ENCODE measurements around the gene SEPTIN10. TPM values are rescaled to one million over a fixed set of nuclear protein-coding genes. Genes with fewer than 3 reads are reported as not detected.

Gene SEPTIN10
- total and polyA plus RNA-seq, 2 of the 8 experiments (the other 6 are each of a cell fraction or from before 2014, with no cell fraction given) = 23.7 to 101 TPM

DNA sequence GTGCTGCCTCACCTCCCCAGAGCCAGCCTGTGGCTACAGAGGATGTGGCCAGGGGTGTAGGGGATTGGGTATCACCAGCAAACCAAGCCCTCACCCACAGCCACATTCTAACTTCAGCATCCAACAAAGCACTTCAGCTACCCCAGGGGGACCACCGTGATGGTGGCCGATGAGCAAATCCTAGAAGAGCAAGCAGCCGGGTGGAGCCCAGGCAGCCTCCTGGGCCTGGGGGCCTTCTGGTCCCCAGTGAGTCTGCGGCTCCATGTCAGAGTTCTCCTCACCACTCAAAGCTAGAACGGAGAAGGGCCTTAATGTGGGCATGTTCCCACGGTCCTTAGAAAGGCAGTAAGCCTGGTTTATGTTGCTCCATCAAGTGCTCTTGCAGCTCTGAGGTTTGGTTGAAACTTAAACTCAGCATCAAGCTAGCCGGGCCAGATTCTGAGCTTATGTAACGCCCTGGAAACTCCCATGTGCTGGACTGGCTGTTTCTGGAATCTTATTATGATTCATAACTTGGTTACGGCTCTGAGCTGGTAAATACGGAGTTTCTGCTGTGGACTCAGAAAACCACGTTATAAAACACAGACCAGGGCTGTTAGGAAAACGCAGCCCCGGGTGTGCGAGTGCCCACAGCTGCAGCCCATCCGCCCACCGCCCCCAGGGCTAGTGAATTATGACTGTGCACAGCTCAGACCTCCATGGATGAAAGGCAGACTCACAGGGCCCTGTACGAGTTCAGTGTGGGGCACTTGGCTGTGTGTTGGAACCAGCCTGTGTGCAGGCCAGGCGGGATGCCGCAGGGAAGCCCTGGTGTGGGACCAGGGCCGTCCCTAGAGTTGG is 99.8 kb downstream of the SEPTIN10 start:
- no peak overlapping the region for H3K23ac ChIP-seq (ENCODE audit: insufficient read length)
- CTCF ChIA-PET (ENCODE audit: partially characterized antibody) = interaction anchor here (1.3 kb wide), 2 partner anchors 383 to 386 kb away, joined by 3 read pairs; no protein-coding TSS in a partner anchor
- DNase-seq (ENCODE audit: low read depth in 1 of 2, low spot score in 2 of 2) (no peak), FAIRE-seq (no peak)
- no peak overlapping the region for H3K56ac ChIP-seq (replicated peaks; ENCODE audit: insufficient read length, low read depth, low read length)
- H3K9me3 ChIP-seq (ENCODE audit: insufficient read depth in 2 of 2, low read depth in 1 of 2, low read length in 1 of 2) = no peaks in the 10 kb centered on the region
- H3K79me2 ChIP-seq (ENCODE audit: control insufficient read depth in 1 of 2, insufficient read depth in 2 of 2, low read length in 2 of 2) = no peaks in the 10 kb centered on the region
- WGBS, 2 experiments (ENCODE audit: extremely low coverage in 1 of 2, insufficient coverage in 1 of 2, insufficient read length in 1 of 2, insufficient replicate concordance in 2 of 2, low coverage in 1 of 2, low lambda C conversion rate in 2 of 2, missing lambda C conversion rate in 1 of 2) = 91% methylated on average over 20 of the region's 20 CpGs; no CpG with 5 or more reads in 1 of the 2 experiments
- H3K27me3 ChIP-seq (replicated peaks in 1 of 4; ENCODE audit: control insufficient read depth in 3 of 4, extremely low read depth in 1 of 4, insufficient read depth in 3 of 4, low read length in 3 of 4) = no peaks in the 10 kb centered on the region
- no peaks in the 10 kb centered on the region; the same call in 1 of the 2 replicates for H3K23me2 ChIP-seq (ENCODE audit: low read depth, low read length)
- H3K4me1 ChIP-seq (replicated peaks in 1 of 4; ENCODE audit: control insufficient read depth in 3 of 4, insufficient read depth in 4 of 4, low read length in 3 of 4) = no peaks in the 10 kb centered on the region
- no peak overlapping the region for H2AK5ac ChIP-seq (ENCODE audit: low read depth, low read length)
- H3K18ac ChIP-seq (ENCODE audit: extremely low read depth, low read length) = no peak overlapping the region
- H2BK20ac ChIP-seq (ENCODE audit: low read length) = no peak overlapping the region
- H4K8ac ChIP-seq (ENCODE audit: extremely low read depth, insufficient read depth, low read length) = no peak overlapping the region
- H2AFZ ChIP-seq (ENCODE audit: low read length) = no peak overlapping the region
- no peak overlapping the region for H3K4me3 ChIP-seq (ENCODE audit: extremely low read depth in 1 of 4, insufficient read depth in 2 of 4, low read depth in 3 of 4, low read length in 4 of 4)
- no peak overlapping the region for H2BK5ac ChIP-seq (ENCODE audit: low read depth, low read length)
- H3K4me2 ChIP-seq (ENCODE audit: insufficient read depth in 1 of 2, low read depth in 2 of 2, low read length in 2 of 2) = no peak overlapping the region
- no peak overlapping the region for H4K91ac ChIP-seq (replicated peaks; ENCODE audit: insufficient read length, low read length)
- no peak overlapping the region for H3K27ac ChIP-seq (ENCODE audit: low read depth, low read length)
- H4K5ac ChIP-seq (ENCODE audit: insufficient read length, low read depth, low read length) = no peak overlapping the region
- no peaks in the 10 kb centered on the region for H3K36me3 ChIP-seq (ENCODE audit: control insufficient read depth in 2 of 4, insufficient read depth in 4 of 4, low read length in 3 of 4)
- POLR2A ChIA-PET (ENCODE audit: partially characterized antibody) = no interaction called here
- no peak overlapping the region for H2BK120ac ChIP-seq (replicated peaks; ENCODE audit: low read depth, low read length)
- no peak overlapping the region for H2BK12ac ChIP-seq (ENCODE audit: low read depth, low read length)
- H2BK15ac ChIP-seq (ENCODE audit: low read length) = no peak overlapping the region
- no peak overlapping the region for H3K4ac ChIP-seq (replicated peaks; ENCODE audit: insufficient read length, low read depth, low read length)
- no peak overlapping the region for H3K9ac ChIP-seq (replicated peaks in 1 of 4; ENCODE audit: extremely low read depth in 1 of 4, low read depth in 3 of 4, low read length in 3 of 4)
- H3K79me1 ChIP-seq (ENCODE audit: low read depth, low read length) = no peaks in the 10 kb centered on the region
- peaks cover 0 to 4% of the 10 kb centered on the region in 2 experiments for H4K20me1 ChIP-seq (replicated peaks in 1 of 2; ENCODE audit: control insufficient read depth in 1 of 2, insufficient read depth in 2 of 2, low read length in 2 of 2)
- H3K14ac ChIP-seq (ENCODE audit: insufficient read length) = no peak overlapping the region
- TF ChIP-seq NANOG (IDR thresholded peaks at IDR 0.05; ENCODE audit: insufficient read depth, low read depth, low read length, poor library complexity, severe bottlenecking) (no peak), CTBP2 (IDR thresholded peaks at IDR 0.05; ENCODE audit: borderline replicate concordance, insufficient read depth, insufficient read length, low read length) (no peak), TCF12 (IDR thresholded peaks at IDR 0.05; ENCODE audit: low read depth, low read length) (no peak), KDM4A (IDR thresholded peaks at IDR 0.05; ENCODE audit: low read depth, low read length, severe bottlenecking) (no peak), RBBP5 (IDR thresholded peaks at IDR 0.05; ENCODE audit: borderline replicate concordance, low read depth, low read length) (no peak), CHD2 (IDR thresholded peaks at IDR 0.05; ENCODE audit: low read length) (no peak), SRF (IDR thresholded peaks at IDR 0.05; ENCODE audit: low read depth, low read length) (no peak), FOSL1 (IDR thresholded peaks at IDR 0.05; ENCODE audit: insufficient read depth, low read depth, low read length) (no peak), SIRT6 (IDR thresholded peaks at IDR 0.05; ENCODE audit: low read length) (no peak), POU5F1 (IDR thresholded peaks at IDR 0.05; ENCODE audit: low read depth, low read length) (no peak)
- TF ChIP-seq, protein P1, sequence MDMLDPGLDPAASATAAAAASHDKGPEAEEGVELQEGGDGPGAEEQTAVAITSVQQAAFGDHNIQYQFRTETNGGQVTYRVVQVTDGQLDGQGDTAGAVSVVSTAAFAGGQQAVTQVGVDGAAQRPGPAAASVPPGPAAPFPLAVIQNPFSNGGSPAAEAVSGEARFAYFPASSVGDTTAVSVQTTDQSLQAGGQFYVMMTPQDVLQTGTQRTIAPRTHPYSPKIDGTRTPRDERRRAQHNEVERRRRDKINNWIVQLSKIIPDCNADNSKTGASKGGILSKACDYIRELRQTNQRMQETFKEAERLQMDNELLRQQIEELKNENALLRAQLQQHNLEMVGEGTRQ (IDR thresholded peaks at IDR 0.05; ENCODE audit: low read length) = no peak

All from H1 (cell line).